ENCODE measurements around the gene TGFB2.

DNA sequence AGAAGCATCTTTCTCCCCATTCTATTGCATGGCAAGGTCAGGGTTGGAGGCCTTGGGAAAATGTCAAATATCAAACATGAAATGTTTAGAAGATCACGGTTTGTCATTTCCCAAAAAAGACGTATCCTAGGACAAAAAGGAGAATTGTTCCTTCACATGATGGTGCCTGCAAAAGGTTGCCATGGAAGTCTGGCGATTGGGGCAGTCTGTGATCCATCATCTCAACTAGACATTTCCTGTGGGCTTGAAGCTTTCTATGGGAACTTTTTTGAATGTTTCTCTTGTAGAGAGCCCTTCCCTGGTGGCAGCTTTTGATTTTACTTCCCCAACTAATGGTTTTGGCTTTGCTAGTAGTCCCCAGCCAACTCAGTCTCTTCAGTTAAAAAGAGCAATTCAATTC, 106.3 kb downstream of the TGFB2 start:
- TF ChIP-seq, protein P1, sequence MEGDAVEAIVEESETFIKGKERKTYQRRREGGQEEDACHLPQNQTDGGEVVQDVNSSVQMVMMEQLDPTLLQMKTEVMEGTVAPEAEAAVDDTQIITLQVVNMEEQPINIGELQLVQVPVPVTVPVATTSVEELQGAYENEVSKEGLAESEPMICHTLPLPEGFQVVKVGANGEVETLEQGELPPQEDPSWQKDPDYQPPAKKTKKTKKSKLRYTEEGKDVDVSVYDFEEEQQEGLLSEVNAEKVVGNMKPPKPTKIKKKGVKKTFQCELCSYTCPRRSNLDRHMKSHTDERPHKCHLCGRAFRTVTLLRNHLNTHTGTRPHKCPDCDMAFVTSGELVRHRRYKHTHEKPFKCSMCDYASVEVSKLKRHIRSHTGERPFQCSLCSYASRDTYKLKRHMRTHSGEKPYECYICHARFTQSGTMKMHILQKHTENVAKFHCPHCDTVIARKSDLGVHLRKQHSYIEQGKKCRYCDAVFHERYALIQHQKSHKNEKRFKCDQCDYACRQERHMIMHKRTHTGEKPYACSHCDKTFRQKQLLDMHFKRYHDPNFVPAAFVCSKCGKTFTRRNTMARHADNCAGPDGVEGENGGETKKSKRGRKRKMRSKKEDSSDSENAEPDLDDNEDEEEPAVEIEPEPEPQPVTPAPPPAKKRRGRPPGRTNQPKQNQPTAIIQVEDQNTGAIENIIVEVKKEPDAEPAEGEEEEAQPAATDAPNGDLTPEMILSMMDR (IDR thresholded peaks at IDR 0.05), result no peak
- no peak for TF ChIP-seq POLR2A (IDR thresholded peaks at IDR 0.05)
